ENCODE results near the gene C20orf96.
"Not testable (repeated sequence)": the region's sequence is repeated elsewhere in the genome, so short reads cannot be mapped to it uniquely, and the experiment has no call there.

Gene C20orf96, protein sequence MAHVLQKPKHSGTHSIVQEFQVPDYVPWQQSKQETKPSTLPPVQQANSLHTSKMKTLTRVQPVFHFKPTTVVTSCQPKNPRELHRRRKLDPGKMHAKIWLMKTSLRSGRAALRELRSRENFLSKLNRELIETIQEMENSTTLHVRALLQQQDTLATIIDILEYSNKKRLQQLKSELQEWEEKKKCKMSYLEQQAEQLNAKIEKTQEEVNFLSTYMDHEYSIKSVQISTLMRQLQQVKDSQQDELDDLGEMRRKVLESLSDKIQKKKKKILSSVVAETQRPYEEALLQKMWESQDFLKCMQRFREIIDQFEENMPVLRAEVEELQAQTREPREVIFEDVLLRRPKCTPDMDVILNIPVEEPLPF

DNA sequence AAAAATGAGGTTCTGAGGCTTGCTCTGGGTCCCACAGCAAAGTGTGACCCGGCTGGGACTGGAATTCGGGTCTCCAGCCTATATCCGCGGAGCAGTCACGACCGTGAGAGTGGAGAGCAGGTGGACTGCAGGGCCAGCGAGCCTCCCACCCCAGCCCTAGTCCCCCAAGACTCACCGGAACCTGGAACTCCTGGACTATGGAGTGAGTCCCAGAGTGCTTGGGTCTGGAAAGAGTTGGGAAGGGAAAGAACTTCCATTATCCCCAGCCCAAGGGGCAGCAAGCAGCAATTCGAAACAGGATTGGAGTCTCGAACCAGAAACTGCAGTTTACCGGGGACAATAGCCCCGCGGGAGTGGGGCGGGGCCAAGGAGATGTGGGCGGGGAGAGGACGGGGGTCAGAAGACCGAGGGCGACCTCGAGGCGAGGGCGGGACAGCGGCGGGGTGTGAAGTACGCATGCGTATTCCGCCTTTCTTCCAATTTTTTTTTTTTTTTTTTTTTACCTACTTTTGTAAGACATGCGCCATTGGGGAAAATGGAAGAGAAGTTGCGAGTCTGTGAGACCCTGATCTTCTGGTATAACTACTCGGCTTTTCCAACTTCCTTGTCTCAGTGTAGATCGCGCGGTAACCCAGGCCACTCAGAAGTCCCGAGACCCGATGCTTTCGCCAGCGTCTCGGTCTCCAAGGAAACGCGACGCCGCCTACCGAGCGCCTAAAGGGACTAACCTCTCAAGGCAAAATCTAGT lies at the start of gene C20orf96:
Gene C20orf96, minus strand, starts transcription at position 667 of the 748 bp plus-strand sequence. Its CDS starts 140 bp downstream, at position 527.
- DNase-seq (ENCODE audit: low spot score): peak; percentile 90

DNA sequence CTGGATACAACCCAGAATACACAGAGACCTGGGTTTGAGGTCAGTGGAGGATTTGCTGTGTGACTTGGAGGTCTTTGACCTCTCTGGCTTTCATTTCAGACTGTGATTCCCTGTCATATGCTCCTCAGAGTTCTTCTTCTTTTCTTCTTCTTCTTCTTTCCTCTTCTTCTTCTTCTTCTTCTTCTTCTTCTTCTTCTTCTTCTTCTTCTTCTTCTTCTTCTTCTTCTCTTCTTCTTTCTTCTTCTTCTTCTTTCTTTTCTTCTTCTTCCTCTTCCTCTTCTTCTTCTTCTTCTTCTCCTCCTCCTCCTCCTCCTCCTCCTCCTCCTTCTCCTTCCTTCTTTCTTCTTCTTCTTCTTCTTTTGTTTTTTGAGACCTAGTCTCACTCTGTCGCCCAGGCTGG lies 45.5 kb upstream of the C20orf96 start:
- not testable (repeated sequence) for DNase-seq (ENCODE audit: low spot score)

DNA sequence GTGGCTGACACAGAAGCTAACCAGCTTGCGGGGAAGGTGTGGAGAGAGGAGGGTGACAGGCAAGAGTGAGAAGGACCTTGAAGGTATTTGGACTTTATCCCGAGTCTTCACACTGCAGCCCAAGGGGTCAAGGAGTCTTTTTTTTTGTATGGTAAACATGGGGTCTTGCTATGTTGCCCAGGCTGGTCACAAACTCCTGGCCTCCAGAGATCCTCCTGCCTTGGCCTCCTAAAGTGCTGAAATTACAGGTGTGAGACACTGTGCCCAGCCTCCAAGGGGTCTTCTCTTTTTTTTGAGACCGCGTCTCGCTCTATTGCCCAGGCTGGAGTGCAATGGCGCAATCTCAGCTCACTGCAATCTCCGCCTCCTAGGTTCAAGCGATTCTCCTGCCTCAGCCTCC lies 44.0 kb upstream of the C20orf96 start:
- DNase-seq (ENCODE audit: low spot score): no peak

DNA sequence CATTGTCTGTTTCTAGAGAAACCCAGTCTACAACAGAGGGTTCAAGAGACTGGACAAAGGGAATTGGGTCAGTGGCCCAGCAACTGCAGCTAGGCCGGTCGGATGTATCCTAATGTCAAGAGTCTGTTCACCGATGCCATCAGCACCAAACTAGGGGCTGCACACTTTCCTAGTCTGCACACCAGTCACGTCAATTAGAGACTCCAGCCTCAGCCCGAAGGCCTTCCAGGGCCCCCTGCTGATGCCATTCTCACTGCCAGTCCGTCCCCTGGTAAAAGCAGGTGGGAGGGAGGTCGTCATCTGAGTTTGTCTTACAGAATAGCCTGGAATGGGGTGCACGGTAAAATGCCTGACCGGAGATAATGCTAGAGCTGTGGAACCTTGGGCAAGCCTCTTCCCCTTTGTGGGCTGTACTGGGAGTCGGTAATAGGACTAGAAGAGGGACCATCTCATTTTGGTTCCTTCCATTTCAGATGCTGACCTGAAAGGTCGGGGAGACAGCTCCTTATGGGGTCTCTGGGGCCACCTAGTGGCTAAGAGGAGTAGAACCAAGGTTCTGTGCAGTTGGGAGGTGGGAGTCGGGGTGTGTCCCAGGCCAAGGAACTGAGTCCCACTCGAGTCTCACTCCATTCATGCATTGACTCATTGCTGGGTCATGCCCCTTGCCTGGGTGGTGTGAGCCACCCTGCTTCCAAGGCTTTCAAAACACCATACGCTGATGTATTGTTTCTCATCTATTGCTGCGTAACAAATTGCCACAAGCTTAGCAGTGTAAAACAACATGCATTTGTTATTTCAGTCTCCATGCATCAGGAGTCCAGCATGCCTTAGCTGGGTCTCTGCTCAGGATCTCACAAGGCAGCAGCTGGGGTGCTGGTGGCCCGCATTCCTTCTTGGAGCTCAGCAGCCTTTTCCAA lies 39.9 kb upstream of the C20orf96 start:
- peak; percentile 75 for DNase-seq (ENCODE audit: low spot score)

DNA sequence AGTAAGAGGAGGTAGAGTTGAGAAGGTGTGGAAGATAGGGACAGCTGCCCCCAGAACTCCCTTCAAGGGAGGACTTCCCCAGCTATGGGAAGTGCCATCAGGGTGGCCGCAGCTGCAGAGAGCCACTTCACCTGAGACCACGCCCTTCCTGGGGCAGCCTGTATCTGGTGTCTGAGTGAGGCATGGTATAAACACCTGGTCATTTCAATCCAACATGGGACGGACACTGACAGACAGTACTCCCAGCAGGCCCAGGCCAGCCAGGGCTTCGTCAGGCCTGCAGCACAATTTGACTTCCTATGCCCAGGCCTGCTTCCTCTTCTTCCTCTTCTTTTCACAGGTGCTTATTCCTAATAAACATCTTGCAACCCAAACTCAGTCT lies 39.3 kb upstream of the C20orf96 start:
- DNase-seq (ENCODE audit: low spot score): no peak

DNA sequence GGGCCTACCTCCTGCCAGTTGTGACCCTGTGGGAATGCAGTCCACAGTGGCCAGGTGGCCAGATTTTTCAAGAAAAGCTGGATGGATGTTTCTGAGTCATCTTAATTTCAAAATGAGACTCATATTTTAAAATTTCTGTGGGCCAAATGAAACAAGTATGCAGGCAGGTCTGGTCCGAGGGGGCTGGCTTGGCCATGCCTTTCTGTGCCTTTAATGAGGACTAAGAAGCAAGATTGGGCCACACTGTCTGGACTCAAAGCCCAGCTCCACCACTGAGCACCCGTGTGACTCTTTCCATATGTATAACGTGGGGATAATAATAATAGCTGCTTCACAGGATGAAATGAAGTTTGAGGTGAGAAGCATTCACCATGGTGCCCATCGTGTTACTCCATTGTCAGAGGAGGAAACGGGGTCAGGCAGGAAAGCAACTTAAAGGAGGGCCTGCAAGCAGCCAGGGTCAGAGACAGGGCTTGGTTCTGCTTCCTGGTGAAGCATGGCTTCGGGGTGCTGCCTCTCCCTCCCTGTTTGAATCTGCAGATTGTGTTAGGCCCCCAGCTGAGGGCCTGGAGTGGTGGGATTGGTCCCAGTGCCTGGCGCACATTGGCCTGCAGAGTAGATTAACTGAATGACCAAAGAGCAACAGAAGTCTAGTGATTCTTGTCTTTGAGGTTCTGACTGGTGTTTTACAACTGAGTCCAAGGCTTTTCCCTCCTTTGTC lies 38.6 kb upstream of the C20orf96 start:
- no peak for DNase-seq (ENCODE audit: low spot score)

DNA sequence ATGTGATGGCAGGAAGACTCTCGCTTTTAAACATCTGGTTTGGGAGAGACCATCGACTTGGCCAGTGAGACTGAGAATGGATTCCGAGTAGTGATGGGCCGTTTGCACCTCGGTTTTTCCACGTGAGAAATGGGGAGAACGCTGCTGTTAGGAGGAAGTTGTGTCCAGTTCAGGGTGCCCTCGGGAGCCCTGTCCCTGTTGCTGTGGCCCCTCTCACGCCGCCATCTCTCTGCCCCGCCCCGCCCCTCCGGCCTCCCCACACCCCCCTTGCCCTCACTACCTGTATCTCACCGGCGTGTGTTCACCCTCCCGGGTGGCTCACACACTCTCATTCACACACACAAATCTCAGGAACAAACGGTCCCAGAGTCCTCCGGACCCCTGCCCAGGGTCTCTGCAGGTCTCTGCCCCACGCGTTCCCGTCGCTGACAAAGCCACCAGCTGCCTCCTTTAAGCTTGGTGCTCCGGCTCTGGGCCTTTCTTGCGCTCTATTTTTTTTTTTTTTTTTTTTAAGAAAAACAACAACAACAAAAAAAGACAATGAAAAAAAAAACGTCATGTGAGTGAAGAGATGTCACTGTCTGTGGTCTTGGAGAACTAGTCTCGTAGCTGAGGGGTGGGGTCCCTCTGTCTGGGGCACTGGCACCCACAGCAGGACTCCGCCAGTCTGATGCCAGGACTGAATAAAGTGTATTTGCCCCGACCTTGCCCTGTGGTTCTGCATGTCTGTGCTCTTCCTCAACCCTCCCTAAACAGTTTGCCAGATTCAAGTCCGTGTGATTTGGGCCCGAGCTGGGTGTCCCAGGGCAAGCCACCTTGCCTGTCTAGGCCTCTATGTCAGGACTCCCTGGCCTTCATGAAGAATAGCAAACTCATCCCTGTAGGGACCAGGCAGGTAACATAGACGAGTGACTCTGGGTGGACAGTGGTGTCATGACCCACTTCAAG lies 37.8 kb upstream of the C20orf96 start:
- no peak for DNase-seq (ENCODE audit: low spot score)

DNA sequence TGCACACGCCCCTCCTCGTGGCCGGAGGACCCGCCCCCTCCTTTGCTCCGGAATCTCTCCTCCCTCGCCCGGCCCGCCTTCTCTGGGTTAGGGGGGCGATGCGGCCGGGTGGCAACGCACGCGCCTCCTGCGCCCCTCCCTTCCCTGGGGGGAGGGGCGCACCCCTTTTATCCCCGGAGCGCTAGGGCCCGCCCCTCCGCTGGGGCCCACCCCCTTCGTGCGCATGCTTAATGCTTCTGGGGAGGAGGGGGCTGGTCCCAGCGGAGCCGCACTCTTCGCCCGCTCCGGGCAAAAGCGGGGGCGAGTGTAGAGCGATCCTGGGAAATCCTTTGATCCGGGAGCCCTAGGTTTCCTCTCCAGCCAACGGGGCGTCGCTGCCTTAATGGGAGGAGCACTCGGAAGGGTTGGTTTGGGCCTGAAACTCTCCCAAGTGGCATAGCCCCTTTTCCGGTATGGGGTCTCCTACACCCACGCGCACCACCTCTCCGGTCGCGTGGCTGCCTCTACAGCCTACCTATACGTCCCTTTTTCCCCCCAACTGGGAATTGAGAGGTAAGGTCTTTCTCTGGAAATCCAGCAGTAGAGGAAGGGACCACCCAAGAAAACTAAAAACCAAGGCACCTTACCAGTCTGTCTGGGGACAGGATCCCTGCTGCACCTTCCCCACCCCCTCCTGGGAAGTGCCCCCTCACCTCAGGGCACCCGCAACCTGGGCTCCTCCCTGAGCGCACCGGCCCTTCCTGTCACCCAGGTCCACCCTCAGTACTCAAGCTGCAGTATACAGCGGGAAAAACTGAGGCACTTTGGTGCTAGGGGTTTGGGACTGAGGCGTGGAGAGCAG lies 36.9 kb upstream of the C20orf96 start:
- peak; percentile 89 for DNase-seq (ENCODE audit: low spot score)

DNA sequence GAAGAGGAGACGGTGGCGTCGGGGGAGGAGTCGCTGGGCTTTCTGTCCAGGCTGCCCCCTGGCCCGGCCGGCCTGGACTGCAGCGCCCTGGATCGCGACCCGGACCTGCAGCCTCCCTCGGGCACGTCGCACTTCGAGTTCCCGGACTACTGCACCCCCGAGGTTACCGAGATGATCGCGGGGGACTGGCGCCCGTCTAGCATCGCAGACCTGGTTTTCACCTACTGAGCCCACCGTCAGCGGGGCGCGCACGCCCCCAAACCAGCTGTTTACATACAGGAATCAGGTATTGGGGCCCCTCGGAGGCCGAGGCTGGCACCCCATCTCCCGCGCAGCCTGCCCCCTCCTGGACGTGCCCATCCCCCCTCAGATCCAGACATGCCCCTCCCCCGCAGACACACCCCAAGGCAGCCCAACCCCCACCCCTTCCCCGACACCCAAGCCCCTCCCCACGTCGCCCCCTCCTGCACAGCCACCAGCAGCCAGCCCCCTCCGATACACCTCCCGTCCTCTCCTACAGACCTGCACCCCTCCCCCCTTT lies 36.2 kb upstream of the C20orf96 start:
- peak; percentile 33 for DNase-seq (ENCODE audit: low spot score)

DNA sequence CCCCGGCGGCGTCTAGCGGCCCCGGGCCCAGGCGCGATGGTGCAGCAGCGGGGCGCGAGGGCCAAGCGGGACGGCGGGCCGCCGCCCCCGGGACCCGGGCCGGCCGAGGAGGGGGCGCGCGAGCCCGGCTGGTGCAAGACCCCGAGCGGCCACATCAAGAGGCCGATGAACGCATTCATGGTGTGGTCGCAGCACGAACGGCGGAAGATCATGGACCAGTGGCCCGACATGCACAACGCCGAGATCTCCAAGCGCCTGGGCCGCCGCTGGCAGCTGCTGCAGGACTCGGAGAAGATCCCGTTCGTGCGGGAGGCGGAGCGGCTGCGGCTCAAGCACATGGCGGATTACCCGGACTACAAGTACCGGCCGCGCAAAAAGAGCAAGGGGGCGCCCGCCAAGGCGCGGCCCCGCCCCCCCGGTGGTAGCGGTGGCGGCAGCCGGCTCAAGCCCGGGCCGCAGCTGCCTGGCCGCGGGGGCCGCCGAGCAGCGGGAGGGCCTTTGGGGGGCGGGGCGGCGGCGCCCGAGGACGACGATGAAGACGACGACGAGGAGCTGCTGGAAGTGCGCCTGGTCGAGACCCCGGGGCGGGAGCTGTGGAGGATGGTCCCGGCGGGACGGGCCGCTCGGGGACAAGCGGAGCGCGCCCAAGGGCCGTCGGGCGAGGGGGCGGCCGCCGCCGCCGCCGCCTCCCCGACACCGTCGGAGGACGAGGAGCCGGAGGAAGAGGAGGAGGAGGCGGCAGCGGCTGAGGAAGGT lies 35.5 kb upstream of the C20orf96 start:
- DNase-seq (ENCODE audit: low spot score): peak; percentile 73

DNA sequence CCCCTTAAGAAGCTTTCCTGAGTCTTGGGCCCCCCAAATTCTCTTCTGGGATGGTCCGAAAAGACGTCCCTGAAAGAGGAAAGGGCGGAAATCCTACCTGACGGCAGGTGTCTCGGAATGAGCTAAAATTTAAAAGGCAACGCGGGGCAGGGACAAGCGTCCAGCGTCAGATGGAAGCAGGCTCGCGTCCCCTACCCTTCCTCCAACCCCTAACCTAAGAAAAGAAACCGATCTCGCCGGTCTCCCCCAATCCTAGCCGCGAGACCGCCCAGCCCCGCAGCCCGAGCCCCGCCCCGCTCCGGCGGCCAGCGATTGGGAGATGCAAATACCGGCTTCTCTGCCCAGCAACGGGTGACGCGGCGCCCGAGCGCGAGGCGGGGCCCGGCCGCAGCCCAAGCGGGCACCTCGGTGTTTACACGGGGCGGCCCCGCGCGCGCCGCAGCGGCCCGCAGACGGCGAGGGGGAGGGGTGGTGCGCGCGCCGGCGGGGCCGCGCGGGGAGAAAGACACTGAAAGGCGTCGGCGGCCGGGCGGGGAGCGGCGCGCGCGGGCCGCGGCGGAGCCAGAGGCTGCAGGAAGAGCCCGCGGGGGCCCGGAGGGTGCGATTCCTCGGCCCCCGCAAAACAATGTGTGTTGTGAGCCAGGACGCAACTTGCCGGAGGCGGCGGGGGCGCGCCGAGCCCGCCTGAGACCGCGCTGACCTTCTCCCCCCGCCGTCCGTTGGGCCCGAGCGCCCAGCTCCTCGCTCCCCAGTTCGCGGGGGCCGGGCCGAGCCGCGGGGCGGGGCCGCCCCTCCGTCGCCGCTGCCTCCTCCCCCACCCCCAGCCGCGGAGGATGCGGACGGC lies 34.7 kb upstream of the C20orf96 start, which contains the start of gene SOX12:
Gene SOX12, plus strand, starts transcription at position 508 of the 844 bp plus-strand sequence. CDS start 373 bp downstream, outside the sequence.
- DNase-seq (ENCODE audit: low spot score): peak; percentile 97

DNA sequence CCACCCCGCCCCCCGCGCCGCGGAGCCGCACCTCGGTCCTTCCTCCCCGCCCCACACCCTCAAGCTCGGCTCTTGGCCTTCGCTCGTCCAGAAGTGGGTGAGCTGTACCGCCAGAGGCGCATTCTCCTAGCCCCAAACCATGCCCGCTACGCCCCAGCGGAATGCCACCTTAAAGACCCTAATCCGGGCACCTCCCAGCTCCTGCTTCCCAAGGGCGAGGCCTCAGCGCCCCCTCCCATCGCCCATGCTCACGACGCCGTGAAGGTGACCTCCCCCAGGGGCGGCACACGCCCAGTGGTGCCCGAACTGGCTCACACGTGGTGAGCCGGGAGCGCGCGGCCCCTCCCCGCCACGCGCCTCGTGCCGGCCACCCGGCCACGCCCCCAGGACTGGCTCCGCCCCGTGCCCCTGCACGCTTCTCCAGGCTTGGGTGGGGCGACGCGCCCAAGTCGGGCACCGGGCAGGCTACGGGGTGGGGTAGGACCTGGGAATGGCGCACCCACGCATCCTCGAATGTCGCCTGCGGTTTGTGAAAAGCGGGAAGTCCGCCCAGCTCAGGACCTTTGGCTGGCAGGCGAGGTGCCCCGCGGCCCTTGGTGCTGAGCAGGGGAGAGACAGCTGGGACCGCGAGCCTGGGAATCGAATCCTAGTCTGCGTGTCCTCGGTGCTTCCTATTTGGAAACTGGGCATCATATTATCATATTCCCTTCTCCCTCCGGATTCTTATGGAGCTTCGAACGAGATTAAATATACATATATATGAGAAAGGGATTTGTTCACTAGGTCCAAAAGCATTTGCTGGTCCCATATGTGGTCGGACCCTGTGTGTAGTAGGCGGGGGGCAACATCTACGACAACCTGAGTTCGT lies 33.9 kb upstream of the C20orf96 start:
- DNase-seq (ENCODE audit: low spot score): peak; percentile 90

DNA sequence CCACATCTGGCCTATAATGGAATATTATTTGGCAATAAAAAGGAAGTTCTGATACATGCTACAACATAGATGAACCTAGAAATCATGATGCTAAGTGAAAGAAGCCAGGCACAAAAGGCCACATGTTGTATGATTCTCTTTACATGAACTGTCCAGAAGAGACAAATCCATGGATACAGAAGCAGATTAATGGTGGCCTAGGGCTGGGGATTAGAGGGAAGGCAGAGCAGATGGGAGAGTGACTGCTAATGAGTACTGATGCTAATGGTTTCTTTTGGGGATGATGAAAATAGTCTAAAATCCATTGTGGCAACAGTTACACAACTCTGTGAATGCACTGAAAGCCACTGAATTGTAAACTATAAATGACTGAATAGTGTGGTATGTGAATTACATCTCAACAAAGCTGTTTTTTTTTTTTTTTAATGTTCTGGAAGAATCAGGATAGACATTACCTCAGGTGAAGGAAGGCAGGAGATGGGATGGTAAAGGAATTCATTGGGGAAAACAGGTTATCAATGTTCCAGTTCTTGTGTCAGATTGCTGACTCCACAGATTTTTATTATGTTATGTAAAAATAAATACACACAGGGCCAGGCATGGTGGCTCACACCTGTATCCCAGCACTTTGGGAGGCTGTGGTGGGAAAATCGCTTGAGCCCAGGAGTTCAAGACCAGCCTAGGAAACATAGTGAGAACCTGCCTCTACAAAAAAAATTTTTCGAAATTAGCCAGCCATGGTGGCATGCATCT lies 25.9 kb upstream of the C20orf96 start:
- DNase-seq (ENCODE audit: low spot score): no peak

DNA sequence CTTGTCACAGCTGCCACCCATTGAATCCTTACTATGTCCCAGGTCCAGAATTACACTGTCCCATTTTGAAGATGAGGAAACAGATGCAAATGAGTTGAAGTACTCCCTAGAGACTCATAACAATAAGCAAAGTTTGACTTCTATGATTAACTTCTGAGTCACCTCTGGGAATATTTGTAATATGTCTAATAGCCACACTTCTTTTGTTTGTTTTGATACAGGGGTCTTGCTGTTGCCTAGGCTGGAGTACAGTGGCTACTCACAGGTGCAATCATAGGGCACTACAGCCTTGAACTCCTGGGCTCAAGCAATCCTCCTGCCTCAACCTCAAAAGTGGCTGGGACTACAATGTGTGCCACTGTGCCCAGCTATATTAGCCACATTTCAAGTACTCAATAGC lies 23.4 kb upstream of the C20orf96 start:
- no peak for DNase-seq (ENCODE audit: low spot score)

DNA sequence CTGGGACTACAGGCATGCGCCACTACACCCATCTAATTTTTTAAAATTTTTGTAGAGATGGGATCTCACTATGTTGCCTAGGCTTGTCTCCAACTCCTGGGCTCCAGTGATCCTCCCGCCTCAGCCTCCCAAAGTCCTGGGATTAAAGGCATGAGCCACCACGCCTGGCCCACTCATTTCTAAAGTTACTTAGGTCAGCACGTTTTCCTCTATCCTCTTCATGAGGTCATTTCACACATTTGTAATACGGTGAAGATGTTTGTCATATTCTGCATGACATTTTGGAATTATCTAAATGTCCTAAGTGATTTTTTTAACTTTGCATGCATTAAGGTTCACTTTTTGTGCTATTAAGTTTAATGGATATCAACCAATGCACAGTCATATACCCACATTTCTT lies 22.9 kb upstream of the C20orf96 start:
- no peak for DNase-seq (ENCODE audit: low spot score)

DNA sequence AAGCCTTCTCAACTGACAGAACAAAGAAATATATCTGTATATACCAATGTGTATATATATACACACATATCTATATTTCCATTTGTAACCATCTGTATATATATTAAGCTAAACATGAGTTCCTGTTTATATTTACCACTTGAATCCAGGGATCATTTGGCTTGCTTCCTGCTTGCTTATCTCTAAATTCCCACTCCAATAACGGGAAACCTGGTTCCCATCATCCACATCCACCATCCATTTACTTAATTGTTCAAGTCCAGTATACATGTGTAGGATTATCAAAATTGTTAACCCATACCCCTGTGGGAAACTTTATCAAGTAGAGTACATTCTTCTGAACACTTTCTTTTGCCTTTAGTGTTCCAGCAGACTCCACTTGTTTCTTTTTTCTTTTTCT lies 22.3 kb upstream of the C20orf96 start:
- no peak for DNase-seq (ENCODE audit: low spot score)

Measured in Ammon's horn (tissue), 1 donor.